GM12878 (cell line): Measurements from ENCODE around the gene SGMS1.
A peak's percentile ranks its signal among the peaks of the same experiment; 100 is the strongest.

Experiments
- CTCF ChIP-seq, 3 experiments: IDR thresholded peaks in 2 of 3; conservative IDR thresholded peaks in 1 of 3; 2 replicates each; pipeline ENCODE4 v1.5.1; 2011; ENCODE audit warnings: low read depth in 3 of 3, low read length in 3 of 3, mild to moderate bottlenecking in 3 of 3, control low read depth in 2 of 3, moderate library complexity in 2 of 3, inconsistent platforms in 1 of 3, mixed read lengths in 1 of 3; ENCODE audit not compliant: control insufficient read depth in 2 of 3, insufficient read depth in 1 of 3; ENCODE audit errors: extremely low read depth in 1 of 3
- ELK1 ChIP-seq: IDR thresholded peaks from 2 replicates; pipeline ENCODE4 v1.6.1; 2012; ENCODE audit warnings: low read depth, low read length, improper control_type of control experiment
- JUND ChIP-seq: IDR thresholded peaks from 2 replicates; pipeline ENCODE4 v1.6.1; 2012; ENCODE audit warnings: low read depth, mild to moderate bottlenecking, low read length, improper control_type of control experiment, moderate library complexity
- POU2F2 ChIP-seq: IDR thresholded peaks from 3 replicates; pipeline ENCODE4 v1.6.1; 2011; ENCODE audit warnings: low read depth, mild to moderate bottlenecking, low read length, borderline replicate concordance
- USF2 ChIP-seq: IDR thresholded peaks from 2 replicates; pipeline ENCODE4 v1.6.1; 2011; ENCODE audit warnings: low read depth, low read length, improper control_type of control experiment, borderline replicate concordance

GRCh38 chr10:50538555-50539398 is 85.0 kb downstream of the SGMS1 start:
- TF ChIP-seq USF2 (no peak), ELK1 (no peak), CTCF (IDR thresholded peaks at IDR 0.05 in 2 of 3, conservative IDR thresholded peaks at IDR 0.05 in 1 of 3; ENCODE audit: control insufficient read depth in 2 of 3, extremely low read depth in 1 of 3, insufficient read depth in 1 of 3, low read depth in 3 of 3, low read length in 3 of 3) (no peak), POU2F2 (peak; percentile 46; the same call in 1 of the 3 replicates), JUND (no peak)
